Left lobe of liver (tissue), 2 donors: ENCODE data around the gene KLRK1. TPM values are rescaled to one million over a fixed set of nuclear protein-coding genes. Genes with fewer than 3 reads are reported as not detected.
"Not testable (repeated sequence)": the region's sequence is repeated elsewhere in the genome, so short reads cannot be mapped to it uniquely, and the experiment has no call there.

ENCODE experiments used
- ATAC-seq: fragments of 200-7000 bp; cut with Tn5 transposase; one replicate; pipeline ENCODE4 v1.9.1; 2020; ENCODE audit warnings: mild to moderate bottlenecking, moderate library complexity
- DNase-seq: peaks from one replicate; pipeline ENCODE4 v3.0.0-alpha.2; 2020; ENCODE audit warnings: low spot score
- total RNA-seq: library from RNA; stranded (reverse); gene quantifications from one replicate; pipeline ENCODE4 v1.2.1, GENCODE V29; 2021
- donor health status: DM: no; HTN: no; CAD: no; lungs with moderate emphysema.
- donor health status: DM: no; HTN: yes; CAD: no.

The KLRK1 gene
- total RNA-seq, 1 donor from 2014 or later, result 0.55 TPM

- not testable (repeated sequence) for DNase-seq, ATAC-seq
These were observed 1.1 kb upstream of the KLRK1 start for GRCh38 chr12:10390991-10391390.

GRCh38 chr12:10388624-10389413, 1.0 kb downstream of the KLRK1 start:
- DNase-seq (no peak), ATAC-seq (no peak)

GRCh38 chr12:10387498-10387897, 2.3 kb downstream of the KLRK1 start:
- ATAC-seq, DNase-seq: not testable (repeated sequence)

- no peak for ATAC-seq
These were observed 3.0 kb downstream of the KLRK1 start for GRCh38 chr12:10386857-10387256.

GRCh38 chr12:10385166-10385613, 4.7 kb downstream of the KLRK1 start:
- ATAC-seq (no peak), DNase-seq (no peak)

More at GRCh38 chr12:10386857-10387256, 3.0 kb downstream of the KLRK1 start:
- DNase-seq, result no peak

- DNase-seq (no peak), ATAC-seq (no peak)
These were observed 5.7 kb downstream of the KLRK1 start for GRCh38 chr12:10384191-10384590.

GRCh38 chr12:10381928-10382628, 7.8 kb downstream of the KLRK1 start:
- ATAC-seq, result no peak
- no peak for DNase-seq

GRCh38 chr12:10378737-10379136, 11.1 kb downstream of the KLRK1 start:
- not testable (repeated sequence) for ATAC-seq, DNase-seq

GRCh38 chr12:10374624-10375018, 15.2 kb downstream of the KLRK1 start:
- ATAC-seq (no peak), DNase-seq (no peak)

GRCh38 chr12:10372559-10372958, 17.3 kb downstream of the KLRK1 start:
- ATAC-seq (no peak), DNase-seq (no peak)

GRCh38 chr12:10371893-10372535, 17.8 kb downstream of the KLRK1 start:
- not testable (repeated sequence) for DNase-seq, ATAC-seq

GRCh38 chr12:10369557-10370415, 20.1 kb downstream of the KLRK1 start:
- no peak for ATAC-seq
- no peak for DNase-seq

GRCh38 chr12:10368206-10369171, 21.4 kb downstream of the KLRK1 start:
- no peak for ATAC-seq
- no peak for DNase-seq

GRCh38 chr12:10367714-10368113, 22.1 kb downstream of the KLRK1 start:
- not testable (repeated sequence) for ATAC-seq, DNase-seq

- ATAC-seq, result no peak
- DNase-seq, result no peak
These were observed 23.0 kb downstream of the KLRK1 start for GRCh38 chr12:10366875-10367274.

GRCh38 chr12:10365696-10366405, 24.0 kb downstream of the KLRK1 start:
- DNase-seq (no peak), ATAC-seq (peak; percentile 4)

GRCh38 chr12:10364815-10365622, 24.8 kb downstream of the KLRK1 start:
- ATAC-seq (peak; percentile 83), DNase-seq (peak; percentile 75)
